ENCODE measurements around the gene ZDHHC14.

The ZDHHC14 gene

GRCh38 chr6:157569543-157569942 lies 188.6 kb downstream of the ZDHHC14 start:
- no peaks in the 10 kb centered on the region for H3K27me3 ChIP-seq (replicated peaks)
- DNase-seq: no peak
- H3K36me3 ChIP-seq (replicated peaks): no peaks in the 10 kb centered on the region
- in situ Hi-C loops (cut with HindIII; ENCODE audit: low pct_ligation_motif_present, low sequenced_read_pairs): no loop called here
- no peak for TF ChIP-seq CTCF (IDR thresholded peaks at IDR 0.05; ENCODE audit: low read depth, low read length, missing control alignments)
- H3K27ac ChIP-seq: no peak overlapping the region
- H3K4me3 ChIP-seq (ENCODE audit: low read depth, low read length): no peak overlapping the region

GRCh38 chr6:157570104-157570503 lies 189.1 kb downstream of the ZDHHC14 start:
- no peaks in the 10 kb centered on the region for H3K27me3 ChIP-seq (replicated peaks)
- TF ChIP-seq CTCF (IDR thresholded peaks at IDR 0.05; ENCODE audit: low read depth, low read length, missing control alignments): no peak

GRCh38 chr6:157570752-157571151 lies 189.8 kb downstream of the ZDHHC14 start:
- in situ Hi-C loops (cut with HindIII; ENCODE audit: low pct_ligation_motif_present, low sequenced_read_pairs): no loop called here
- Histone ChIP-seq H3K36me3 (replicated peaks) (no peaks in the 10 kb centered on the region), H3K27me3 (replicated peaks) (no peaks in the 10 kb centered on the region), H3K4me3 (ENCODE audit: low read depth, low read length) (no peak overlapping the region), H3K27ac (no peak overlapping the region)
- no peak for DNase-seq
- no peak for TF ChIP-seq CTCF (IDR thresholded peaks at IDR 0.05; ENCODE audit: low read depth, low read length, missing control alignments)

More at GRCh38 chr6:157570104-157570503, 189.1 kb downstream of the ZDHHC14 start:
- Histone ChIP-seq H3K4me3 (ENCODE audit: low read depth, low read length) (no peak overlapping the region), H3K36me3 (replicated peaks) (no peaks in the 10 kb centered on the region), H3K27ac (no peak overlapping the region)
- in situ Hi-C loops (cut with HindIII; ENCODE audit: low pct_ligation_motif_present, low sequenced_read_pairs): no loop called here
- no peak for DNase-seq

- in situ Hi-C loops (cut with HindIII; ENCODE audit: low pct_ligation_motif_present, low sequenced_read_pairs): no loop called here
- no peak for TF ChIP-seq CTCF (IDR thresholded peaks at IDR 0.05; ENCODE audit: low read depth, low read length, missing control alignments)
- Histone ChIP-seq H3K36me3 (replicated peaks) (no peaks in the 10 kb centered on the region), H3K4me3 (ENCODE audit: low read depth, low read length) (no peak overlapping the region), H3K27ac (no peak overlapping the region), H3K27me3 (replicated peaks) (no peaks in the 10 kb centered on the region)
- DNase-seq: no peak
Measured at GRCh38 chr6:157571269-157571668, 190.3 kb downstream of the ZDHHC14 start.

GRCh38 chr6:157571950-157572349 lies 191.0 kb downstream of the ZDHHC14 start:
- no peak for DNase-seq
- no peak for TF ChIP-seq CTCF (IDR thresholded peaks at IDR 0.05; ENCODE audit: low read depth, low read length, missing control alignments)
- in situ Hi-C loops (cut with HindIII; ENCODE audit: low pct_ligation_motif_present, low sequenced_read_pairs): no loop called here
- no peak overlapping the region for H3K4me3 ChIP-seq (ENCODE audit: low read depth, low read length)
- H3K27me3 ChIP-seq (replicated peaks): no peaks in the 10 kb centered on the region
- no peak overlapping the region for H3K27ac ChIP-seq
- no peaks in the 10 kb centered on the region for H3K36me3 ChIP-seq (replicated peaks)

- no peak overlapping the region for H3K4me3 ChIP-seq (ENCODE audit: low read depth, low read length)
- in situ Hi-C loops (cut with HindIII; ENCODE audit: low pct_ligation_motif_present, low sequenced_read_pairs): no loop called here
Measured at GRCh38 chr6:157574851-157575424, 193.9 kb downstream of the ZDHHC14 start.

More at GRCh38 chr6:157574851-157575424, 193.9 kb downstream of the ZDHHC14 start:
- no peak for TF ChIP-seq CTCF (IDR thresholded peaks at IDR 0.05; ENCODE audit: low read depth, low read length, missing control alignments)
- Histone ChIP-seq H3K27ac (no peak overlapping the region), H3K36me3 (replicated peaks) (no peaks in the 10 kb centered on the region), H3K27me3 (replicated peaks) (no peaks in the 10 kb centered on the region)
- DNase-seq: no peak
